Heart left ventricle (tissue), 16 donors: ENCODE measurements around the gene ERVW-1. TPM values are rescaled to one million over a fixed set of nuclear protein-coding genes. Genes with fewer than 3 reads are reported as not detected.

Experiments
- ATAC-seq, 4 donors: fragments of 200-7000 bp; cut with Tn5 transposase; one replicate each; pipeline ENCODE4 v1.9.1; 2020 to 2022; ENCODE audit warnings: moderate library complexity in 4 of 4, mild to moderate bottlenecking in 3 of 4, moderate number of reproducible peaks in 1 of 4
- DNase-seq, 5 donors: peaks; one replicate each; pipeline ENCODE4 v3.0.0-alpha.2; 2020
- H3K27ac ChIP-seq, 12 donors: fragments of 200-600 bp; sonication (generic) in 4 of 12; one replicate each; pipeline versions ENCODE4 v1.5.0 to v1.8.0; 2016 to 2022; ENCODE audit warnings: mild to moderate bottlenecking in 2 of 12
- H3K27me3 ChIP-seq, 9 donors: fragments of 200-600 bp; sonication (generic) in 2 of 9; one replicate each; pipeline versions ENCODE4 v1.5.1 to v1.8.0; 2016 to 2022; ENCODE audit warnings: mild to moderate bottlenecking in 3 of 9
- H3K36me3 ChIP-seq, 9 donors: fragments of 200-600 bp; sonication (generic) in 2 of 9; one replicate each; pipeline versions ENCODE4 v1.5.0 to v1.8.0; 2018 to 2022; ENCODE audit warnings: mild to moderate bottlenecking in 2 of 9
- H3K4me1 ChIP-seq, 12 donors: fragments of 200-600 bp; sonication (generic) in 4 of 12; one replicate each; pipeline versions ENCODE4 v1.5.0 to v1.8.0; 2016 to 2022; ENCODE audit warnings: mild to moderate bottlenecking in 3 of 12
- H3K4me3 ChIP-seq, 12 donors: fragments of 200-600 bp; sonication (generic) in 4 of 12; one replicate each; pipeline versions ENCODE4 v1.5.0 to v1.8.0; 2017 to 2022; ENCODE audit warnings: mild to moderate bottlenecking in 9 of 12, moderate library complexity in 4 of 12
- H3K9me3 ChIP-seq, 12 donors: fragments of 200-600 bp; sonication (generic) in 4 of 12; one replicate each; pipeline versions ENCODE4 v1.5.0 to v1.8.0; 2016 to 2022; ENCODE audit warnings: mild to moderate bottlenecking in 1 of 12
- POLR2A ChIP-seq, 2 donors: fragments of 450-650 bp; IDR thresholded peaks; one replicate each; pipeline ENCODE4 v1.6.1; 2017; ENCODE audit warnings: antibody characterized with exemption in 2 of 2, mild to moderate bottlenecking in 2 of 2, moderate library complexity in 2 of 2
- WGBS, 4 donors: extraction: QIAGEN DNeasy Blood & Tissue Kit in 2 of 4; methylation state at CpG; one replicate each; pipeline versions ENCODE4 v1.1.5 to v1.1.7; 2013 to 2018; 5-methylcytosine and 5-hydroxymethylcytosine counted together
- intact Hi-C, 10 donors: fragments of 100-400 bp; cut with DNase I; formaldehyde crosslinking; loops; one replicate each; pipeline versions ENCODE4 v1.11.1 to v1.14.2; 2022
- polyA plus RNA-seq, 2 donors: library from polyadenylated mRNA; stranded (reverse); fragments of 200-250 nt; gene quantifications; one replicate each; pipeline ENCODE4 v1.2.3, GENCODE V29; 2013
- total RNA-seq, 9 donors: library from RNA; depleted of rRNA in 2 of 9; stranded (reverse); fragments of >200 nt in 2 of 9; fragmentation: NEBNext Ultra II Directional in 3 of 9; extraction: Animal tissue kit (Norgen Biotek cat#: 25700) in 3 of 9; gene quantifications; one replicate each; pipeline versions ENCODE4 v1.1.0 to v1.2.4, GENCODE V29; 2016 to 2023
- TF ChIP-seq, protein P1 (sequence below), 12 donors: fragments of 200-600 bp; sonication (generic) in 4 of 12; IDR thresholded peaks; one replicate each; pipeline versions ENCODE4 v1.5.0 to v1.8.0; 2018 to 2022; ENCODE audit warnings: antibody characterized with exemption in 12 of 12, mild to moderate bottlenecking in 5 of 12
- donor health status: ischemic (EF 13 %, LVEDD 7.1; RV severe dilation, severe dysfunction).
- donor health status: healthy with polysubstance abuse.
- donor health status: DM: no; HTN: yes; CAD: no.
- donor health status: DM: no; HTN: no; CAD: no.
- donor health status: ischemic (EF 25% LVEDD 6.9; RV normal size, moderate dysfunction).
- donor health status: ischemic (EF 25% LVEDD 5.7; RV mildly dilated, moderate dysfunction).
- donor health status: healthy.
- donor health status: DM: yes; HTN: yes; CAD: no.
- donor health status: ischemic (EF 35%, LVEDD 5.7; RV mildly dilated, moderate dysfunction).
- donor health status: nonischemic (EF 11% LVEDD 7.7; RV severe dilation, severe dysfunction).
- donor health status: DM: yes; HTN: yes; CAD: no.
- donor health status: PGD.
- donor health status: ischemic (EF 29% LVEDD 5.4; RV normal size, mild dysfunction).
- donor health status: nonischemic (EF 23%, LVEDD 6.1; RV moderate dilation, normal function).

Gene ERVW-1
- total and polyA plus RNA-seq, 11 donors, result 0.15 to 0.27 TPM; not detected in 9

DNA sequence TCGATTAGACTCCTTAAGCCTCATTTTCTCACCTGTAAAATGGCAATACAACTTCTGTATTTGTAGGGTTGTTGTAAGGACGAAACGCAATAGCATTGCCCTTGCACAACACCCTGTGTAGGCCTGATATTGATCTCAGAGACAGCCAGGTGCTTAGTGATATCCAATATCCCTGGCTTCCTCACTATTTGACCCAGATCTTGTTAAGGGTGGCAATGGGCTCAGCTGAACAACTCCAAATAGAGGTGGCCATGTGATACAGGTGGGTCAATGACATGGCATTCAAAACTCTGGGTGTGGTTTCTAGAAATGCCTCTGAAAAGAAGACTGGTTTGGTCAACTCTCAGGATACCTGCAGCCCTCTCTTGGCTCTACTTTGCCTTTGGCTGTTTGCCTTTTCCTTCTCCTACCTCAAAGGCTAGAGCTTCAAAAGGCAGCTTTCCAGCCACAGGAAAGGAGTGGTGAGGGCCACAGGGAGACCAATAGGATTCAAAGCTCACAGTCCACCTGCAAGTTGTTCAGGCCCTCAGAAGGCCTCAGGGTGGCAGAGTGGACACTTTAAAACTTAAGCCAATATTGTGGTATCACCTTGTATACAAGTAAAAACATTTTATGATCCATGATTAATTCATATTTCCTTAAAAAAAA is 45.3 kb downstream of the ERVW-1 start:
- Histone ChIP-seq H3K9me3 (no peaks in the 10 kb centered on the region), H3K27ac (no peak overlapping the region), H3K27me3 (peaks cover 0 to 5% (median 0%) of the 10 kb centered on the region in 9 donors), H3K4me1 (no peaks in the 10 kb centered on the region), H3K4me3 (no peak overlapping the region), H3K36me3 (no peaks in the 10 kb centered on the region)
- intact Hi-C loops, result no loop called here
- 70 to 94% (median 88%) methylated on average over 3 of the region's 3 CpGs for WGBS, 4 donors
- TF ChIP-seq, protein P1, sequence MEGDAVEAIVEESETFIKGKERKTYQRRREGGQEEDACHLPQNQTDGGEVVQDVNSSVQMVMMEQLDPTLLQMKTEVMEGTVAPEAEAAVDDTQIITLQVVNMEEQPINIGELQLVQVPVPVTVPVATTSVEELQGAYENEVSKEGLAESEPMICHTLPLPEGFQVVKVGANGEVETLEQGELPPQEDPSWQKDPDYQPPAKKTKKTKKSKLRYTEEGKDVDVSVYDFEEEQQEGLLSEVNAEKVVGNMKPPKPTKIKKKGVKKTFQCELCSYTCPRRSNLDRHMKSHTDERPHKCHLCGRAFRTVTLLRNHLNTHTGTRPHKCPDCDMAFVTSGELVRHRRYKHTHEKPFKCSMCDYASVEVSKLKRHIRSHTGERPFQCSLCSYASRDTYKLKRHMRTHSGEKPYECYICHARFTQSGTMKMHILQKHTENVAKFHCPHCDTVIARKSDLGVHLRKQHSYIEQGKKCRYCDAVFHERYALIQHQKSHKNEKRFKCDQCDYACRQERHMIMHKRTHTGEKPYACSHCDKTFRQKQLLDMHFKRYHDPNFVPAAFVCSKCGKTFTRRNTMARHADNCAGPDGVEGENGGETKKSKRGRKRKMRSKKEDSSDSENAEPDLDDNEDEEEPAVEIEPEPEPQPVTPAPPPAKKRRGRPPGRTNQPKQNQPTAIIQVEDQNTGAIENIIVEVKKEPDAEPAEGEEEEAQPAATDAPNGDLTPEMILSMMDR (IDR thresholded peaks at IDR 0.05), result no peak
- no peak for TF ChIP-seq POLR2A (IDR thresholded peaks at IDR 0.05)
- ATAC-seq (no peak), DNase-seq (no peak)

DNA sequence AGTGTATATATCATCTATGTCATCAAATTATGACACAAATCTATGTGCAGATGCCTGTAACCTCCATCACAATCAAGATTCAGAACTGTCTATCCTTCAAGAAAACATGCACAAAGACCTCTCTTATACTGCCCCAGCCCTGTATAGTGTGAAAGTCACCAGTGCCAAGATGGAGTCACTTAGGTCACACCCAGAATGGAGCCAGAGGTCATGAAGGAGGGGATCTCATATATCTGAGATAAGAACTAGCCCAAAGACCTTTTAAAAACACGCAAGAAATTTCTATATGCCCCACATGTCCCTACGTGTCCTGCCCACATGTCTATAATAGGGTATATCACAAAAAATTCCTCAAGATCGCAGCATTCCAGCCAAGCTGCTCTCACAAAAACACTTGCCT is 50.6 kb downstream of the ERVW-1 start:
- ATAC-seq (no peak), DNase-seq (no peak)
- H3K9me3 ChIP-seq, result no peaks in the 10 kb centered on the region
- intact Hi-C loops, result loop anchor here in 2 of 10 donors (10.0 kb wide), 1 partner anchor 628 kb away; no protein-coding TSS in a partner anchor
- H3K27ac ChIP-seq, result no peak overlapping the region
- no peaks in the 10 kb centered on the region for H3K36me3 ChIP-seq
- H3K27me3 ChIP-seq, result peaks cover 0 to 13% (median 9%) of the 10 kb centered on the region in 9 donors
- WGBS, 4 donors, result 83 to 90% (median 89%) methylated on average over 3 of the region's 3 CpGs
- H3K4me3 ChIP-seq, result no peak overlapping the region
- no peak for TF ChIP-seq POLR2A (IDR thresholded peaks at IDR 0.05)
- TF ChIP-seq, protein P1 (IDR thresholded peaks at IDR 0.05), result no peak
- H3K4me1 ChIP-seq, result peaks cover 0 to 10% (median 0%) of the 10 kb centered on the region in 12 donors

DNA sequence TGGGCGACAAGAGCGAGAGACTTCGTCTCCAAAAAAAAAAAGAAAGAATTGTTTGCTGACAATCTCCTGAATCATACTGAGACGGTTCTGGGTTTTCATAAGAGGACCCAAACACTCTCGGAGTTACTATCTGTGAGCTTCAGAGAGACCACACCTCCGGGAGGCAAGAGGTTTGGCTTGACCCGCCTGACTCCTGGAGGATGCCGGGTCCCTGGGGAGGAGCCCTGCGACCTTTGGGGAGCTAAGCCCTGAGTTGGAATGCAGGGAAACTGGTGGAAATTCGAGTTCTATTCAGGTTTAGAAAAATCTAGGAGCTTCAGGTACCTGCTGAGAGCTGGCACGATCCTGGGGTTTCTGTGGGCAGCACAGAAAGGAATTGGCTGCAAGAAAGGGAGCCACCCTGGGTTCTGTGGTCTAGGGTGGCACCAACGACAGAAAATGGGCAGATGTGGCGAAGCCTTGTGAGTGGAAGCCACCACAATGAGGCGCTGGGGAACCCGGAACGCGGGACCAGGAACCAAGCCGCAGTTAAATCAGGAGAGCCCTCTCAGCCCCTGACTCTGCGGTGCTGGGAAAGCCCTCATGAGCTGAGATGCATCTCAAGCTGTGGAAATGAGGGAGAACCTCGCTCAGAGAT is 52.3 kb downstream of the ERVW-1 start:
- intact Hi-C loops, result loop anchor here in 2 of 10 donors (10.0 kb wide), 1 partner anchor 629 kb away; no protein-coding TSS in a partner anchor
- no peaks in the 10 kb centered on the region for H3K9me3 ChIP-seq
- ATAC-seq, result no peak

DNA sequence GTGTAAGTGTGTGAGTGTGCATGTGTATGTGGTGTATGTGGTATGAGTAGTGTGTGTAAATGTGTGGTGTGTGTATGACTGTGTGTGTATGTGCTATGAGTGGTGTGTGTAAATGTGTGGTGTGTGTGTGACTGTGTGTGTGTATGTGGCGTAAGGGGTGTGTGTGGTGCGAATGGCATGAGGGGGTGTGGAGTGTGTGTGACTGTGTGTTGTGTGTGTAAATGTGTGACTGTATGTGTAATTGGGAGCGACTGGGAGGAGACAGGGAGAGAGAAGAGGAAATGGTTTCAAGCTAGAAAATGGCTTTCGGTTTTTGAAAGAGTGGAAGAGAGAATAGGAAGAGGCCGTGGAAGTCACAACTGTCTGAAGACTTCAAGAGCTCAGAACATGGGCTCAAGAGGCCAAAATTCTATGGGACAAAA is 54.0 kb downstream of the ERVW-1 start:
- 76 to 85% (median 81%) methylated on average over 5 of the region's 5 CpGs for WGBS, 4 donors
- peak overlapping the region in 5 of 12 donors; percentile 44 to 76 (median 56) for H3K4me3 ChIP-seq
- intact Hi-C loops, result loop anchor here in 5 of 10 donors (1.0 to 10.0 kb wide), 2 partner anchors 24 to 631 kb away; partner anchors contain the start of gene GATAD1 (in 4 of the 5)
- no peaks in the 10 kb centered on the region for H3K36me3 ChIP-seq
- H3K27me3 ChIP-seq, result peaks cover 0 to 13% (median 9%) of the 10 kb centered on the region in 9 donors
- ATAC-seq (no peak), DNase-seq (no peak)
- H3K27ac ChIP-seq, result peak overlapping the region in 1 of 12 donors; percentile 78
- no peaks in the 10 kb centered on the region for H3K9me3 ChIP-seq
- TF ChIP-seq POLR2A (IDR thresholded peaks at IDR 0.05), result no peak
- TF ChIP-seq, protein P1 (IDR thresholded peaks at IDR 0.05), result no peak
- H3K4me1 ChIP-seq, result peaks cover 0 to 10% (median 0%) of the 10 kb centered on the region in 12 donors

More for the DNA sequence above, 52.3 kb downstream of the ERVW-1 start:
- Histone ChIP-seq H3K27ac (no peak overlapping the region), H3K4me1 (peaks cover 0 to 10% (median 0%) of the 10 kb centered on the region in 12 donors), H3K4me3 (no peak overlapping the region), H3K36me3 (no peaks in the 10 kb centered on the region), H3K27me3 (peaks cover 0 to 13% (median 9%) of the 10 kb centered on the region in 9 donors)
- TF ChIP-seq POLR2A (IDR thresholded peaks at IDR 0.05), result no peak
- no peak for DNase-seq
- WGBS, 4 donors, result 48 to 53% (median 50%) methylated on average over 20 of the region's 20 CpGs
